HG03460 (cell line): Measurements from ENCODE around the gene CCSER1.
"Not testable (repeated sequence)": the region's sequence is repeated elsewhere in the genome, so short reads cannot be mapped to it uniquely, and the experiment has no call there.

Source experiments
- ATAC-seq: cut with Tn5 transposase; IDR thresholded peaks from one replicate; pipeline ENCODE4 v1.9.1; 2021; ENCODE audit not compliant: unreplicated experiment

The CCSER1 gene

DNA sequence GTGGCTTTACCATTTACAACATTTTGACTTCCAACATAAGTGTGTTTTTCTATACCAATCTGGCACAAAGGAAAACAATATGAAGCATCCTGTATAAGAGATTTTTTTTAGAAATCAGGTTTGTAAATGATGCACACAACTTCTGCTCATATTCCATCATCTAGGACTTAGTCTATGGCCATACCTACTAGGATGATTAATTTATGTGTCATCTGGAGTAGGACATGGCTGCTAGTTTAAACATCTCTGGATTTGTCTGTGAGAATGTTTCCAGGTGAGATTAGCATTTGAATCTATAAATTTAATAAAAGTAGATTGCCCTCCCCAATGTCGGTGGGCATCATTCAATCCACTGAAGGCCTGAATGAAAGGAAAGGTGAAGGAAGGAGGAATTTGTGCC lies 1493.8 kb downstream of the CCSER1 start:
- no peak for ATAC-seq

DNA sequence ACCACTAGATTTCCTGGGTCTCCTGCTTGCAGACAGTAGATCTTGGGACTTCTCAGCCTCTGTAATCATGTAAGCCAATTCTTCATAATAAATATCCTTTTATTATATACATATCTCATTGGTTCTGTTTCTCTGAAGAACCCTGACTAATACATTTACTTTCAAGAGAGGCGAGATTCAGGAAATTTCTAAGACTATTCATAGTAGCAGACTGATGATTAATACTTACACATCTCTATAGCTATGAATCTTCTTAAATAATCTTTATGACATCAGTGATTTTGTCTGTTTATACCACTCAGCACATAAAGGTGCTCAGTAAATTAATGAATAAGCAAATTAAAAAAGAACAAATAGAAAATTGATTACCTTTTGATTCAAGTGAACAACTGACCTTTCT lies 1494.3 kb downstream of the CCSER1 start:
- no peak for ATAC-seq

DNA sequence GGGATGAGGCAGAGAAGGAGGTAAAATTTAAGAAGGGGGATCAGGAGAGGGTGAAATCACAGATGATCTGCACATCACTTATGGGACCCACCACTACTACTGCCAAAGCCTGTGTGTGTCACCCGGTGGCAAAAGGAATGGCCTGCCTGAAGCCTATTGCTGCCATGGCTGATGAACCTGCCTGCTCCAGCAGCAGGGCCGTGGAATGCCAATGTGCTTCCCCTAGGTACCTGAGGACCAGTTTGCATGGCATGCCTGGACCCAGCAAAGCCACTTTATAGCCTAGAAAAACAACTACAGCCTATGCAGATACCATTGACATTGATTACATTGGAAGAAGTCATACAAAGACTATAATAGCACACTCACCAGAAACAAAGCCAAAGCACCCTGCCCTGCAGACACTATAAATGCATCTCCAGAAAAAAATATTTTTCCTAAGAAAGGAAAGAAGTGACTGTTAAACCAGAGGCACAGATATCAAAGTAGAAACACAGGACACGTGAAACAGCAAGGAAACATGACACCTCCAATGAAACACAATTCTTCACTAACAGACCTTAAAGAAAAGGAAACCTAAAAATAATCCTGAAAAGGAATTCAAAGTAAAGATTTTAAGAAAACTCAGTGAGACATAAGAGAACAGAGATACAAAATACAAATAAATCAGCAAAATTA lies 1495.9 kb downstream of the CCSER1 start:
- ATAC-seq = no peak

DNA sequence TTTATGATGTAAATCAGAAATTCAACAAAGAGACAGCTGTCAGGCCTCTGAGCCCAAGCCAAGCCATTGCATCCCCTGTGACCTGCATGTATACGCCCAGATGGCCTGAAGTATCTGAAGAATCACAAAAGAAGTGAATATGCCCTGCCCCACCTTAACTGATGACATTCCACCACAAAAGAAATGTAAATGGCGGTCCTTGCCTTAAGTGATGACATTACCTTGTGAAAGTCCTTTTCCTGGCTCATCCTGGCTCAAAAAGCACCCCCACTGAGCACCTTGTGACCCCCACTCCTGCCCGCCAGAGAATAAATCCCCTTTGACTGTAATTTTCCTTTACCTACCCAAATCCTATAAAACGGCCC lies 1496.4 kb downstream of the CCSER1 start:
- not testable (repeated sequence) for ATAC-seq

DNA sequence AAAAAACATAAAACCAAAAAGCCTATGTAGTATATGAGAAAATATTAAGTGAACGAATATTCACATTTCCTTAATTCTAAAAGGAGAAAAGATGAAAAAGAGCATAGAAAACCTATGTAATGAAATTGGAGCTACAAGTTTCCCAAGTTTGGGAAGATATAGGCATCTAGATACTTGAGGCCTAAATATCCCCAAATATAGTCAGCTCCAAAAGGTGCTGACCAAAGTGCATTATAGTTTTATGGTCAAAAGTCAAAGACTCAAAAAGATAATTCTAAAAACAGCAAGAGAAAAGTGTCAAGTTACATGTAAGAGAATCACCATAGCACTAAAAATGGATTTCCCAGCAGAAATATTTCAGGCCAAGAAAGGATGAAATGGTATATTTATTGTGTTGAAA lies 1502.9 kb downstream of the CCSER1 start:
- no peak for ATAC-seq

DNA sequence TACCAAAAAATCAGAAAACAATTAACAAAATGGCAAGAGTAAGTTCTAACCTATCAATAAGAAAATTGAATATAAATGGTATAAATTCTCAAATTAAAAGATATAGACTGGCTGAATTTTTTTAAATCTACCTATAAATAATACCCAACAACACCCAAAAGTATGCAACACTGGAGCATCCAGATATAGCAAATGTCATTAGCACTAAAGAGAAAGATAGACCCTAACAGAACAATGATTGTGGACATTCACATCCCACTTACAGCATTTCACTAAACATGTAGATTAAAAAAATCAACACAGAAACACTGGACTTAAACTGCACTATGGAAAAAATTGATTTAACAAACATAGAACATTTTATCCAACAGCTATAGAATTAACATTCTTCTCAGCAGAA lies 1503.6 kb downstream of the CCSER1 start:
- ATAC-seq = no peak

DNA sequence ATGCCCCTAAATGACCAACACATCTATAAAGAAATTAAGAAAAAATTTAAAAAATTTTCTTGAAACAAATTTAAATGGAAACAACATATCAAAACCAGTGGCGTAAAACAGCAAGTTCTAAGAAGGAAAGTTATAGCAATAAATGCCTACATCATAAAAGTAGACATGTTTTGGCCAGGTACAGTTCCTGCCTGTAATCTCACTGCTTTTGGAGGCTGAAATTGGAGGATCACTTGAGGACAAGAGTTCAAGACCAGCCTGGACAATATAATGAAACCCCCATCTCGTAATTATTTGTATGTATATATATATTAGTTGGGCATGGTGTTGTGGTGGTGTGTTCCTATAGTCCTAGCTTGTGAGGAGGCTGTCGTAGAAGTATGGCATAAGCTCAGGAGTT lies 1504.1 kb downstream of the CCSER1 start:
- no peak for ATAC-seq

DNA sequence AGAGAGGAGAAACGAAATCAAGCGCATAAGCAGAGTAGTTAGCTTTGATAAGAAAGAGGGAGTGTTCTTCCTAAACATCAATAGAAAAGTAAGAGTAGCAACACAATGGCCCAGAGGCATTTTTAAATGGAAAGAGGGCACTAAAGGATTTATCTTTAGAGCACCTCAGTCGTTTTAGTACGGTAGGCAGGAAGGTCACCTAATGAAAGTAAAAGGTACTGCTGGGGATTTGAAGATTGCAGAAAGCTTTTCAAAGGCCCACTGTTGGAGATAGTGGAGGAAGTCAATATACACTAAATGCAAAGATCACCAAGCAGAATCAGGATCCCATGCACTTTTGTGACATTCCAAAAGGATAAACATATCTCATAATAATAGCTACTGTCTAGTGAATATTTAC lies 1508.9 kb downstream of the CCSER1 start:
- ATAC-seq = no peak
